ENCODE measurements around the gene PAFAH1B1.

DNA sequence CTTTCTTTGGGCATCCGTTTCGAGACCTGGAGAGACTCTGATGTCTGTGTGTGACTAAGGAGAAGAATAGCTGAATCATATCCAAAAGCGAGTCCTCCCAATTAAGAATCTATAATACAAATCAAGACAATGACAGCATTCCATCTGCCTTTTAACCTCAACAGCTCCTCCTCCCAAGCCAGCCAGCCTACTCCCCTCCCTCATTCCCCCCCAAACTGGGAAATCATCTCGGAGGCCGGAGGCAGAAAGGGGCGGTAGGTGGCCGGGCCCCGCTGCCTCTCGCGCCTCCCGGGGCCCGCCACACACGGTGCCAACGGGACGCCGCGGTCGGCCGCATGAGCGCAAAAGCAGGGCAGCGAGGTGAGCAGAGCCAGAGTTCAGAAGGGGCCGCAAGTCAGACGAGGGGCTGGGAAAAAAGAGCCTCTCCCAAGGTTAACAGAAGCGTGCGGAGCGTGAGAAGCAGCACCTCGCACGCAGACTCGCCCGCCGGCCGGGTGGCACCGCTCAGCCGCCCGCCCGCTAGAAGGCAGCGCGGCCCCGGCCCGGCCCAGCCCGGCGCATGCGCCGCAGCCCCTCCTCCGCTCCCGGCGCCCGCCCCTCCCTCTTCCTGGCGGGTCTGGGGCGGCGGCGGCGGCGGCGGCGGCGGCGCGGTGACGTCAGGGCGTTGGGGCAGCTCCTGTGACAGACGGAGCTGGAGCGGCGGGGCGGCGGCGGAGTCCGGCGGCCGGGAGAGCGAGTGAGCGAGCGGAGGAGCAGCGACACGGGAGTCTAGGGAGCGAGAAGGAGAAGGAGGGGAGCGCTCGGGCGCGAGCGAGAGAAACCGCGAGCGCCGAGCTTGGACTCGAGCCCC, at the start of gene PAFAH1B1:
- TF ChIP-seq CTCF (IDR thresholded peaks at IDR 0.05) (no peak), POLR2AphosphoS5 (IDR thresholded peaks at IDR 0.05) (peak; percentile 74 to 94 (median 87)), POLR2A (IDR thresholded peaks at IDR 0.05) (peak; percentile 26 to 31), EP300 (IDR thresholded peaks at IDR 0.05) (peak in 1 of 4 donors; percentile 5)
